GM23338 (cell line): ENCODE data around the gene UBE2V1.

Experiments
- CREB1 ChIP-seq: fragments of 250-450 bp; sonication (Bioruptor Pico); IDR thresholded peaks from 2 replicates; pipeline ENCODE4 v1.5.0; 2020; ENCODE audit warnings: low read depth, mild to moderate bottlenecking, moderate library complexity
- CTCF ChIP-seq, 2 experiments: fragments of 200-600 bp in 1 of 2; sonication (generic) in 1 of 2; conservative IDR thresholded peaks; 2 replicates each; pipeline versions ENCODE4 v1.5.1 to v1.6.1; 2016 to 2017; ENCODE audit warnings: antibody characterized with exemption in 2 of 2, low read depth in 2 of 2, mild to moderate bottlenecking in 2 of 2, moderate library complexity in 1 of 2
- ETS1 ChIP-seq: IDR thresholded peaks from 2 replicates; pipeline ENCODE4 v1.6.1; 2016; ENCODE audit warnings: antibody characterized with exemption
- EZH2 ChIP-seq: fragments of 200-600 bp; sonication (generic); IDR thresholded peaks from one replicate; pipeline ENCODE4 v1.8.0; 2017; ENCODE audit warnings: antibody characterized with exemption, mild to moderate bottlenecking, low read depth; ENCODE audit not compliant: unreplicated experiment
- EZH2phosphoT487 ChIP-seq: fragments of 200-600 bp; sonication (generic); IDR thresholded peaks from one replicate; pipeline ENCODE4 v1.8.1; 2018; ENCODE audit warnings: antibody characterized with exemption; ENCODE audit not compliant: unreplicated experiment
- JUNB ChIP-seq: IDR thresholded peaks from one replicate; pipeline ENCODE4 v1.6.1; 2016; ENCODE audit warnings: antibody characterized with exemption; ENCODE audit not compliant: unreplicated experiment
- NANOG ChIP-seq: IDR thresholded peaks from 2 replicates; pipeline ENCODE4 v1.6.1; 2016; ENCODE audit warnings: antibody characterized with exemption, borderline replicate concordance
- POLR2AphosphoS5 ChIP-seq: IDR thresholded peaks from 2 replicates; pipeline ENCODE4 v1.6.1; 2016; ENCODE audit warnings: antibody characterized with exemption, low read depth
- REST ChIP-seq: IDR thresholded peaks from one replicate; pipeline ENCODE4 v1.6.1; 2018; ENCODE audit warnings: antibody characterized with exemption; ENCODE audit not compliant: unreplicated experiment
- STAT1 ChIP-seq: IDR thresholded peaks from one replicate; pipeline ENCODE4 v1.6.1; 2016; ENCODE audit warnings: antibody characterized with exemption; ENCODE audit not compliant: unreplicated experiment
- ZNF114 ChIP-seq: fragments of 250-450 bp; sonication (Bioruptor Pico); IDR thresholded peaks from 2 replicates; pipeline ENCODE4 v1.5.0; 2020; ENCODE audit warnings: mild to moderate bottlenecking, moderate library complexity
- ZNF331 ChIP-seq: fragments of 250-450 bp; sonication (Bioruptor Pico); IDR thresholded peaks from 2 replicates; pipeline ENCODE4 v1.5.0; 2020; ENCODE audit warnings: low read depth, mild to moderate bottlenecking, moderate library complexity
- ZNF462 ChIP-seq: fragments of 250-450 bp; sonication (Bioruptor Pico); IDR thresholded peaks from 2 replicates; pipeline ENCODE4 v1.5.0; 2020; ENCODE audit warnings: mild to moderate bottlenecking, moderate library complexity

GRCh38 chr20:50039706-50040431, 73.1 kb downstream of the UBE2V1 start:
- TF ChIP-seq CTCF (conservative IDR thresholded peaks at IDR 0.05; ENCODE audit: low read depth in 2 of 2), result no peak
- no peak for TF ChIP-seq CREB1 (CRISPR knock-in tag)
- no peak for TF ChIP-seq POLR2AphosphoS5
- TF ChIP-seq EZH2, result no peak
- no peak for TF ChIP-seq EZH2phosphoT487
- TF ChIP-seq NANOG, result no peak
- no peak for TF ChIP-seq REST
- TF ChIP-seq ETS1, result no peak
- TF ChIP-seq ZNF114 (CRISPR knock-in tag), result no peak
- TF ChIP-seq ZNF462 (CRISPR knock-in tag), result no peak
- TF ChIP-seq JUNB, result no peak
- TF ChIP-seq STAT1, result no peak
- TF ChIP-seq ZNF331 (CRISPR knock-in tag), result no peak
